Measurements from ENCODE around the gene RPS15.

Gene RPS15

DNA sequence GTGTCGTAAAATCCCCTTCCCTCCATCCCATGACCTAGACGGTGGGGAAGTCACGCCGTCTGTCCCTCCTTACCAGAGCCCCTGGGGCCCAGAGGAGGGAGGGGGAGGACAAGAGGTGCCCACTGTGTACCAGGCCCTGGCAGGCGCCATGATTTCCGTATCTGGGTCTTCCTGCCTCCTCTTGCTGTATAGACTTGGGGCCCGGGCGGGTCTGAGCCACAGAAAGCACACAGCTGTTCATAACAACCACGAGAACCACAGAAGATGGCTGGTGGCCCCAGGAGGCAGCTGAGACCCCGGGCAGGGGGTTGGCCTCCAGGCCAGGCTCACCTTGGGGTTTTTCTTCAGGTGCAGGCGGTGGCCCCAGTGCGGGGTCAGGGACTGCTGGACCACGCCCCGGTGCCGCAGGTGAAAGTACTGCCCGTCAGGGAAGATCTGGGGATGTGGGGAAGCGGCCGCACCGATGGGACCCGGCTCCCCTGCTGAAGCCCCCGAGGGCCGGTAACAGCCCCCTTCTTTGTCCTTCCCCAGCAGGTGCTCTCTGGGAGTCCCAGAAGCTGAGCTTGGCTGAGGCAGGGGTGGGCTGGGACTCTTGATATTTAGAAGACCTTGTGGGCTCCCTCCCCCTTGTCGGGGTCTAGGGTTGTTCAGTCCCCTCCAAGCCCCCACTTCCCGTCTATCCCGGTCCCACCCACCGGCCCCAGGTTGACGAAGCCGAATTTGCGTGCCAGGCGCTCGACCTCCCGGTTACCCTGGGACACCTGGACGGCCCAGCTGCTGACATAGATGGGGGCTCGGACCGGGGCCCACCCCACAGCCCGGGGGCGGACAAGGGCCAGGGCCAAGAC lies 51.5 kb downstream of the RPS15 start:
- DNase-seq, result no peak

All from NCI-H1092 (cell line).